ENCODE measurements around the gene SLC16A6. TPM values are rescaled to one million over a fixed set of nuclear protein-coding genes. Genes with fewer than 3 reads are reported as not detected.
"Not testable (repeated sequence)": the region's sequence is repeated elsewhere in the genome, so short reads cannot be mapped to it uniquely, and the experiment has no call there.

Gene SLC16A6
- total and polyA plus RNA-seq, 10 donors = 1.5 to 8.7 (median 5.9) TPM

DNA sequence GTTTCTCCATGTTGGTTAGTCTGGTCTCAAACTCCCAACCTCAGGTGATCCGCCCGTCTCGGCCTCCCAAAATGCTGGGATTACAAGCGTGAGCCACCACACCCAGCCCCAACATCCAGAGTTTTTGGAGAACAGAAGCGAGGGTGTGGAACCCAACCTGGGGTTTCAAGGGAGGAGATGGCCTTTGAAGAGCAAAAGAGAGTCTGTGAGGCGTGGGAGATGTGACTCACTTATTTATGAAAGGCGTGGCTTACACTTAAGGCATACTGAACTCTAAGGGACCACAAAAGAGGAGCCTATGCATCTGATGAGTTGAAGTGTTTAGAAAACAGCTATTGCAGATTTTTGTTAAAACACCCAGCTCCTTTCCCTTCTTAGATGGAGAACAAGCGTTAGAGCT lies 19.2 kb upstream of the SLC16A6 start:
- TF ChIP-seq POLR2A (IDR thresholded peaks at IDR 0.05) (no peak), POLR2AphosphoS5 (IDR thresholded peaks at IDR 0.05) (no peak)
- TF ChIP-seq, protein P1, sequence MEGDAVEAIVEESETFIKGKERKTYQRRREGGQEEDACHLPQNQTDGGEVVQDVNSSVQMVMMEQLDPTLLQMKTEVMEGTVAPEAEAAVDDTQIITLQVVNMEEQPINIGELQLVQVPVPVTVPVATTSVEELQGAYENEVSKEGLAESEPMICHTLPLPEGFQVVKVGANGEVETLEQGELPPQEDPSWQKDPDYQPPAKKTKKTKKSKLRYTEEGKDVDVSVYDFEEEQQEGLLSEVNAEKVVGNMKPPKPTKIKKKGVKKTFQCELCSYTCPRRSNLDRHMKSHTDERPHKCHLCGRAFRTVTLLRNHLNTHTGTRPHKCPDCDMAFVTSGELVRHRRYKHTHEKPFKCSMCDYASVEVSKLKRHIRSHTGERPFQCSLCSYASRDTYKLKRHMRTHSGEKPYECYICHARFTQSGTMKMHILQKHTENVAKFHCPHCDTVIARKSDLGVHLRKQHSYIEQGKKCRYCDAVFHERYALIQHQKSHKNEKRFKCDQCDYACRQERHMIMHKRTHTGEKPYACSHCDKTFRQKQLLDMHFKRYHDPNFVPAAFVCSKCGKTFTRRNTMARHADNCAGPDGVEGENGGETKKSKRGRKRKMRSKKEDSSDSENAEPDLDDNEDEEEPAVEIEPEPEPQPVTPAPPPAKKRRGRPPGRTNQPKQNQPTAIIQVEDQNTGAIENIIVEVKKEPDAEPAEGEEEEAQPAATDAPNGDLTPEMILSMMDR (IDR thresholded peaks at IDR 0.05 in 8 of 11, conservative IDR thresholded peaks at IDR 0.05 in 3 of 11) = no peak
- Histone ChIP-seq H3K4me3 (no peak overlapping the region), H3K9me3 (no peaks in the 10 kb centered on the region), H3K27me3 (replicated peaks in 1 of 7) (no peaks in the 10 kb centered on the region), H3K36me3 (peaks cover 0 to 12% (median 0%) of the 10 kb centered on the region in 6 donors), H3K27ac (peak overlapping the region in 1 of 8 donors; percentile 94), H3K4me1 (peaks cover 11 to 54% (median 23%) of the 10 kb centered on the region in 6 donors)
- DNase-seq = no peak
- WGBS, 5 donors = 84 to 90% (median 89%) methylated on average over 8 of the region's 8 CpGs
- intact Hi-C loops (cut with DNase I; ENCODE audit: low total_unique reads) = no loop called here

DNA sequence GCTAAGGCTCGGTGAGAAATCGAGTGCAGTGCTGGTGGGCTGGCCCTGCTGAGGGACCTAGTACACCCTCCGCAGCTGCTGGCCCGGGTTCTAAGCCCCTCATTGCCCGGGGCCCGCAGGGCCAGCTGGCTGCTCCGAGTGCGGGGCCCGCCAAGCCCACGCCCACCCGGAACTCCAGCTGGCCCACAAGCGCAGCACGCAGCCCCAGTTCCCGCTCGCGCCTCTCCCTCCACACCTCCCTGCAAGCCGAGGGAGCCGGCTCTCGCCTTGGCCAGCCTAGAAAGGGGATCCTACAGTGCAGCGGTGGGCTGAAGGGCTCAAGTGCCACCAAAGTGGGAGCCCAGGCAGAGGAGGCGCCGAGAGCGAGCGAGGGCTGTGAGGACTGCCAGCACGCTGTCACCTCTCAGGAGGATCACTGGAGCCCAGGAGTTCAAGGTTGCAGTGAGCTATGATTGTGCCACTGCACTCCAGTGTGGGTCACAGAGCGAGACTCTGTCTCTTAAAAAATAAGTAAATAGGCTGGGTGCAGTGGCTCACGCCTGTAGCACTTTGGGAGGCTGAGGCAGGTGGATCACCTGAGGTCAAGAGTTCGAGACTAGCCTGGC lies 18.2 kb upstream of the SLC16A6 start:
- H3K4me3 ChIP-seq; H3K9me3 ChIP-seq; H3K27me3 ChIP-seq (replicated peaks in 1 of 7); H3K27ac ChIP-seq; intact Hi-C loops (cut with DNase I; ENCODE audit: low total_unique reads); DNase-seq: not testable (repeated sequence)
- WGBS, 5 donors = 88 to 99% (median 94%) methylated on average over 15 to 28 of the region's 28 CpGs
- H3K36me3 ChIP-seq = peaks cover 0 to 12% (median 0%) of the 10 kb centered on the region in 6 donors
- H3K4me1 ChIP-seq = peaks cover 5 to 49% (median 14%) of the 10 kb centered on the region in 6 donors

DNA sequence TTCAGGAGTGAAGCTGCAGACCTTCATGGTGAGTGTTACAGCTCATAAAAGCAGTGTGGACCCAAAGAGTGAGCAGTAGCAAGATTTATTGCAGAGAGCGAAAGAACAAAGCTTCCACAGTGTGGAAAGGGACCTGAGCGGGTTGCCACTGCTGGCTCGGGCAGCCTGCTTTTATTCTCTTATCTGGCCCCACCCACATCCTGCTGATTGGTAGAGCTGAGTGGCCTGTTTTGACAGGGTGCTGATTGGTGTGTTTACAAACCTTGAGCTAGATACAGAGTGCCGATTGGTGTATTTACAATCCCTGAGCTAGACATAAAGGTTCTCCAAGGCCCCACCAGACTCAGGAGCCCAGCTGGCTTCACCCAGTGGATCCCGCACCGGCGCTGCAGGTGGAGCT lies 17.6 kb upstream of the SLC16A6 start:
- DNase-seq; H3K27me3 ChIP-seq (replicated peaks in 1 of 7); H3K9me3 ChIP-seq; H3K4me3 ChIP-seq; H3K27ac ChIP-seq; intact Hi-C loops (cut with DNase I; ENCODE audit: low total_unique reads): not testable (repeated sequence)
- 89 to 95% (median 92%) methylated on average over 4 to 7 of the region's 7 CpGs for WGBS, 5 donors
- peaks cover 0 to 12% (median 0%) of the 10 kb centered on the region in 6 donors for H3K36me3 ChIP-seq
- H3K4me1 ChIP-seq = peaks cover 5 to 42% (median 11%) of the 10 kb centered on the region in 6 donors

DNA sequence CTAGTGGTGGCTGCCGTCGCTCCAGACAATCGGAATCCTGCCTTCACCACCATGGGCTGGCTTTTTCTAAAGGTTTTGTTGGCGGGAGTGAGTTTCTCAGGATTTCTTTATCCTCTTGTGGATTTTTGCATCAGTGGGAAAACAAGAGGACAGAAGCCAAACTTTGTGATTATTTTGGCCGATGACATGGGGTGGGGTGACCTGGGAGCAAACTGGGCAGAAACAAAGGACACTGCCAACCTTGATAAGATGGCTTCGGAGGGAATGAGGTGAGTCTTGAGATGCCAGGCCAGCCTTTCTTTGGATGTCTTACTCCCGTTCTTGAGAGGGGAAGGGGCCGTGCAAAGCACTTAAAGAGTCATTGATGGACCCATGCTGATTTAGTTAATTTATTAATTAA lies 16.5 kb upstream of the SLC16A6 start:
- DNase-seq = no peak
- no peaks in the 10 kb centered on the region for H3K9me3 ChIP-seq
- WGBS, 5 donors = 92 to 98% (median 94%) methylated on average over 8 of the region's 8 CpGs
- TF ChIP-seq POLR2AphosphoS5 (IDR thresholded peaks at IDR 0.05) = no peak
- TF ChIP-seq, protein P1 (IDR thresholded peaks at IDR 0.05 in 8 of 11, conservative IDR thresholded peaks at IDR 0.05 in 3 of 11) = no peak
- no peak for TF ChIP-seq POLR2A (IDR thresholded peaks at IDR 0.05)
- no peaks in the 10 kb centered on the region for H3K27me3 ChIP-seq (replicated peaks in 1 of 7)
- H3K4me3 ChIP-seq = no peak overlapping the region
- intact Hi-C loops (cut with DNase I; ENCODE audit: low total_unique reads) = no loop called here
- peaks cover 5 to 32% (median 6%) of the 10 kb centered on the region in 6 donors for H3K4me1 ChIP-seq
- no peak overlapping the region for H3K27ac ChIP-seq
- H3K36me3 ChIP-seq = peaks cover 0 to 12% (median 0%) of the 10 kb centered on the region in 6 donors

DNA sequence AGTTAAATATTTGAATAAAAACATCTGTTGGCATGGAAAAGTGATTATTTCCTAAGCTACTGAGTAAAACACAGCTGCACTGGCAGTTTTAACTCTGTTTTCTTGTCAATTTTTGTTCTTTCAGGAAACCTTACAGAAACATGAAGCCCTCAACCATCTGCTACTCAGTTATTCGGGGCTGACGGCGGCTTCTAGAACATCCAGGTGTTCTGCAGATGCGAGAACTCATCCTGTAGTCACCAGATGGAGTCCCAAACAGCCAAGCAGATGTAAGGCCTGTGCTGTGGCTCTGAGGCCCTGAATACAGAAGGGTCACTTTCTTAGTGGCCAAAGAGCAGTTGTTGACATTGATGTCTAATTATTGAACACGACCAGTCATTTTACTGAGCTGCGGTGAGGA lies 15.9 kb upstream of the SLC16A6 start:
- intact Hi-C loops (cut with DNase I; ENCODE audit: low total_unique reads) = no loop called here
- no peak overlapping the region for H3K27ac ChIP-seq
- no peak for DNase-seq

More for the DNA sequence above, 15.9 kb upstream of the SLC16A6 start:
- Histone ChIP-seq H3K36me3 (peaks cover 0 to 12% (median 0%) of the 10 kb centered on the region in 6 donors), H3K4me3 (no peak overlapping the region), H3K9me3 (no peaks in the 10 kb centered on the region), H3K27me3 (replicated peaks in 1 of 7) (no peaks in the 10 kb centered on the region), H3K4me1 (peaks cover 0 to 32% (median 1%) of the 10 kb centered on the region in 6 donors)
- TF ChIP-seq, protein P1 (IDR thresholded peaks at IDR 0.05 in 8 of 11, conservative IDR thresholded peaks at IDR 0.05 in 3 of 11) = no peak
- no peak for TF ChIP-seq POLR2AphosphoS5 (IDR thresholded peaks at IDR 0.05)
- 69 to 84% (median 76%) methylated on average over 6 of the region's 6 CpGs for WGBS, 5 donors

Data from spleen (tissue), 11 donors.